GM12873 (cell line): ENCODE data around the gene OGN.

Experiments
- CTCF ChIP-seq: IDR thresholded peaks from 2 replicates; pipeline ENCODE4 v1.5.1; 2012; ENCODE audit warnings: low read depth, mild to moderate bottlenecking, moderate library complexity, low read length, control low read depth; ENCODE audit not compliant: insufficient read depth; ENCODE audit errors: missing control alignments

OGN gene

DNA sequence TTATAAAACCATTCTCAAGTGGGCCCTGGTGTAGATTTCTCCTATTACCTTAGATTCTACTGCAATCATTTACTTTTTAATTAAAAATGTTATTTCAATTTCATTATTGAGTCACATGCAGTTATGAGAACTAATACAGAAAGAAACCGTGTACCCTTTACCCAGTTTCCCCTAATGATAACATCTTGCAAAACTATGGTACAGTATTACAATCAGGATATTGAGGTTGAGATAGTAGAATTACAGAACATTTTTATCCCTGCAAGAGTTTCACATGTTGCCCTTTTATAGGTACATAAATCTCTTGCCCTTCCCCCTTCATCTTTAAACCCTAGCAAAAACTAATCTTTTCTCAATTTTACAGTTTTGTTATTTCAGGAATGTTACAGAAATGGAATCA is 30.9 kb upstream of the OGN start:
- no peak for TF ChIP-seq CTCF

- no peak for TF ChIP-seq CTCF
These were observed 28.7 kb upstream of the OGN start for GRCh38 chr9:92432972-92433548.

DNA sequence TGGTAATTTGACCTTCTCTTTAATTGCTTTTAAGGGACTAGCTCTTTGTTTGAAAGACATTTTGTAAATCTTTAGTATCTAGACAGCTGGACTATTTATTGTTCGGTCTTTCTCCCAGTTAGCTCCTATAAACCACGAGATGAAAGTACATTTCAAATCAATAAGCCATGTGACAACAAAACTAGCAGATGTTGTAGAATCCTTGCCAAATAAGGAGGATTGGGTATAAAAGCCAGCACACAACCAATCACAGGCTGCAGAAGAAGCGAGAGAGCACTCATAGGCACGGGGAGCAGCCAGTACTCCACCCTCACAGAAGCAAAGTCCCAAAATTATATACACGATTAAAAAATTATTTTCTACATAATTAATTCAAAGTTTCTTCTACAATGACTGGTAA is 28.0 kb upstream of the OGN start:
- no peak for TF ChIP-seq CTCF

DNA sequence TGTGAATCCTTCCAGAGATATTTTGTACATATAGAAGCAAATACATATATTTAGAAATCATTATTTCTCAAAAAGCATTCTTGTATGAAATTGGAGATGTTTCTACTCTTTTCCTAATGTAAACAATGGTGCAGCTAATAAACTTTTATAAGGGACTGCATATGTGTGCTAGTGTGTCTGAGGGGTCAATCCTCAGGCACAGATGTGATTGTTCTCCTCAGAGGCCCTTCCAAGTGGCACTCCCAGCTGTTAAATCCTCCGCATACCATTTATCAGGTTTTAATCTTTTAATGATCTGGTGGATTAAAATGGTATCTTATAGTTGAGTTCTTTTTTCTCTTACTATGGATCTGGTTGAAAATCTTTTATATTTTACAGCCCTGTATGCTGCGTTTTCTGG is 25.5 kb upstream of the OGN start:
- TF ChIP-seq CTCF: no peak

- no peak for TF ChIP-seq CTCF
These were observed 22.2 kb upstream of the OGN start for GRCh38 chr9:92426501-92427145.

GRCh38 chr9:92425474-92425873 is 21.1 kb upstream of the OGN start:
- TF ChIP-seq CTCF: no peak

DNA sequence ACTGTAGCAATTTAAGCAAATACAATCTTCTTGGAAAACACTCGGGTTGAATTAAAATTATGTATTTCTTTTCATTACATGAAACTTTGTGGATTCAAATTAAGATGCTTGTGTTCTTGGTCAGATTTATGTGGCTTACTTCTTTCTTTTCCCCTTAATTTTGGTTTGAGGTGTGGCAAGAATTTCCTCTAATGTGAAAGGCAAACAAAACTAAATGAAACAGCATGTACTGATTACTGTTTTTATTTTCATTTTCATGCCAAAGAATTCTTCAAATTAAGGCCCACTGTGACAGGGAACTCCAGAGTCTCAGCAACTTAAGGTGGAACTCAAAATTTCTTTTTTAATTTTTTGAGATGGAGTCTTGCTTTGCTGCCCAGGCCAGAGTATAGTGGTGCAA is 20.0 kb upstream of the OGN start, which contains the start of gene OMD:
Gene OMD, minus strand, starts transcription at position 132 of the 400 bp plus-strand sequence. CDS start 6,913 bp downstream, outside the sequence.
- no peak for TF ChIP-seq CTCF
